ENCODE measurements around the gene PLEKHH3.

- TF ChIP-seq ZNF274 (IDR thresholded peaks at IDR 0.05; ENCODE audit: low read depth, low read length) (no peak), SUZ12 (IDR thresholded peaks at IDR 0.05; ENCODE audit: extremely low read depth, insufficient read depth, insufficient read length) (no peak)
Measured at GRCh38 chr17:42629411-42630009, 47.3 kb downstream of the PLEKHH3 start.
